Gastroesophageal sphincter (tissue), 3 donors: ENCODE results near the gene DCUN1D5.

Source experiments
- POLR2A ChIP-seq, 2 donors: fragments of 450-650 bp; IDR thresholded peaks; one replicate each; pipeline ENCODE4 v1.6.1; 2017; ENCODE audit warnings: antibody characterized with exemption in 2 of 2, mild to moderate bottlenecking in 2 of 2, moderate library complexity in 1 of 2
- POLR2AphosphoS5 ChIP-seq: sonication (generic); formaldehyde crosslinking; IDR thresholded peaks from one replicate; pipeline ENCODE4 v1.6.1; 2017; ENCODE audit warnings: antibody characterized with exemption
- TF ChIP-seq, protein P1 (sequence below), 4 experiments: fragments of 200-600 bp in 2 of 4; fragments of 450-650 bp in 2 of 4; sonication (generic) in 1 of 4; IDR thresholded peaks; one replicate each; pipeline ENCODE4 v1.5.1; 2017 to 2019; ENCODE audit warnings: antibody characterized with exemption in 4 of 4, mild to moderate bottlenecking in 2 of 4, moderate library complexity in 2 of 4

DNA sequence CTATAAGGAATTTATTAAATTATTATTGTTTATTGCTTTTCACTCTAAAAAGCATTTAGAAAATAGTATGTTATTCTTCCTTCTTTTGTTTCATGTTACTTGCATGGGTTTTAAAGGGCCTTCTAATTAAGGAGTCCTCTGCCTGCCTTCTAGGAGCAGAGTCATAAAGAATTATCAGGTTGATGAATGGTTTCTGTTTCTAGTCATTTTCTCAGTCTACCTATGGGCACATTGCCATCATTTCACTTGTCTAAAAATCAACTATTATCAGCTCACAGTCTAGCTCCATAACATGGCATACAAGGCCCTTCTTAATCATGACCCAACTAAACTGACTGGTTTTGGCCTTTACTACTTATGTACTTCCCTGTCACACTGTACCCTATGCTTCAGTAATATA, 33.5 kb upstream of the DCUN1D5 start:
- TF ChIP-seq, protein P1, sequence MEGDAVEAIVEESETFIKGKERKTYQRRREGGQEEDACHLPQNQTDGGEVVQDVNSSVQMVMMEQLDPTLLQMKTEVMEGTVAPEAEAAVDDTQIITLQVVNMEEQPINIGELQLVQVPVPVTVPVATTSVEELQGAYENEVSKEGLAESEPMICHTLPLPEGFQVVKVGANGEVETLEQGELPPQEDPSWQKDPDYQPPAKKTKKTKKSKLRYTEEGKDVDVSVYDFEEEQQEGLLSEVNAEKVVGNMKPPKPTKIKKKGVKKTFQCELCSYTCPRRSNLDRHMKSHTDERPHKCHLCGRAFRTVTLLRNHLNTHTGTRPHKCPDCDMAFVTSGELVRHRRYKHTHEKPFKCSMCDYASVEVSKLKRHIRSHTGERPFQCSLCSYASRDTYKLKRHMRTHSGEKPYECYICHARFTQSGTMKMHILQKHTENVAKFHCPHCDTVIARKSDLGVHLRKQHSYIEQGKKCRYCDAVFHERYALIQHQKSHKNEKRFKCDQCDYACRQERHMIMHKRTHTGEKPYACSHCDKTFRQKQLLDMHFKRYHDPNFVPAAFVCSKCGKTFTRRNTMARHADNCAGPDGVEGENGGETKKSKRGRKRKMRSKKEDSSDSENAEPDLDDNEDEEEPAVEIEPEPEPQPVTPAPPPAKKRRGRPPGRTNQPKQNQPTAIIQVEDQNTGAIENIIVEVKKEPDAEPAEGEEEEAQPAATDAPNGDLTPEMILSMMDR (IDR thresholded peaks at IDR 0.05) = no peak
- TF ChIP-seq POLR2AphosphoS5 (no peak), POLR2A (IDR thresholded peaks at IDR 0.05) (no peak)
